Measurements from ENCODE around the gene CDK6.

GRCh38 chr7:92834507-92835260 is 1.7 kb downstream of the CDK6 start:
- TF ChIP-seq CTCF (conservative IDR thresholded peaks at IDR 0.05; ENCODE audit: low read depth, low read length) (no peak), EZH2 (IDR thresholded peaks at IDR 0.05; ENCODE audit: borderline replicate concordance, low read depth, low read length, poor library complexity, severe bottlenecking) (no peak)

Measured in A673 (cell line).